GM12875 (cell line): ENCODE data around the gene LCAT.

Source experiments
- H3K4me3 ChIP-seq: one replicate; pipeline ENCODE4 v1.5.1; 2011; ENCODE audit warnings: low read depth, low read length, control low read depth
- CTCF ChIP-seq: IDR thresholded peaks from 2 replicates; pipeline ENCODE4 v1.5.1; 2011; ENCODE audit warnings: low read depth, mild to moderate bottlenecking, control low read depth, inconsistent platforms, low read length, moderate library complexity, borderline replicate concordance; ENCODE audit not compliant: insufficient read depth

The LCAT gene

GRCh38 chr16:67967183-67967957, 23.4 kb upstream of the LCAT start:
- 0 out of 2 replicates have a peak, but pooled peaks have one; percentile 17 for TF ChIP-seq CTCF
- H3K4me3 ChIP-seq = peak overlapping the region; percentile 88

- no peak for TF ChIP-seq CTCF
- peak overlapping the region; percentile 88 for H3K4me3 ChIP-seq
Measured at GRCh38 chr16:67966549-67967182, 22.7 kb upstream of the LCAT start.

GRCh38 chr16:67965668-67966548, 22.0 kb upstream of the LCAT start:
- no peak for TF ChIP-seq CTCF

GRCh38 chr16:67964477-67965131, 20.7 kb upstream of the LCAT start:
- no peak overlapping the region for H3K4me3 ChIP-seq
- TF ChIP-seq CTCF = no peak

More at GRCh38 chr16:67965668-67966548, 22.0 kb upstream of the LCAT start:
- no peak overlapping the region for H3K4me3 ChIP-seq

- no peak for TF ChIP-seq CTCF
- H3K4me3 ChIP-seq = no peak overlapping the region
Measured at GRCh38 chr16:67963662-67964321, 19.9 kb upstream of the LCAT start.

GRCh38 chr16:67963292-67963661, 19.4 kb upstream of the LCAT start:
- H3K4me3 ChIP-seq = no peak overlapping the region
- no peak for TF ChIP-seq CTCF
